ENCODE results near the gene GNA15. TPM values are rescaled to one million over a fixed set of nuclear protein-coding genes. Genes with fewer than 3 reads are reported as not detected.
"Not testable (repeated sequence)": the region's sequence is repeated elsewhere in the genome, so short reads cannot be mapped to it uniquely, and the experiment has no call there.

The GNA15 gene
- total RNA-seq, 4 donors from 2014 or later, result 3.8 to 22.5 (median 7.8) TPM

- H3K4me1 ChIP-seq, result peaks cover 0 to 4% (median 0%) of the 10 kb centered on the region in 4 donors
- H3K4me3 ChIP-seq, result no peak overlapping the region
- no peaks in the 10 kb centered on the region for H3K9me3 ChIP-seq
- no peak for TF ChIP-seq EP300 (IDR thresholded peaks at IDR 0.05)
- no peak for TF ChIP-seq POLR2A (IDR thresholded peaks at IDR 0.05)
- no peak for TF ChIP-seq CTCF (IDR thresholded peaks at IDR 0.05)
- H3K27me3 ChIP-seq, result no peaks in the 10 kb centered on the region
- no peak overlapping the region for H3K27ac ChIP-seq
- H3K36me3 ChIP-seq, result no peaks in the 10 kb centered on the region
- no peak for DNase-seq (ENCODE audit: low spot score in 2 of 2)
- WGBS, 2 donors, result 64 to 72% methylated on average over 13 of the region's 13 CpGs
Measured at GRCh38 chr19:3167533-3168272, 31.9 kb downstream of the GNA15 start.

DNA sequence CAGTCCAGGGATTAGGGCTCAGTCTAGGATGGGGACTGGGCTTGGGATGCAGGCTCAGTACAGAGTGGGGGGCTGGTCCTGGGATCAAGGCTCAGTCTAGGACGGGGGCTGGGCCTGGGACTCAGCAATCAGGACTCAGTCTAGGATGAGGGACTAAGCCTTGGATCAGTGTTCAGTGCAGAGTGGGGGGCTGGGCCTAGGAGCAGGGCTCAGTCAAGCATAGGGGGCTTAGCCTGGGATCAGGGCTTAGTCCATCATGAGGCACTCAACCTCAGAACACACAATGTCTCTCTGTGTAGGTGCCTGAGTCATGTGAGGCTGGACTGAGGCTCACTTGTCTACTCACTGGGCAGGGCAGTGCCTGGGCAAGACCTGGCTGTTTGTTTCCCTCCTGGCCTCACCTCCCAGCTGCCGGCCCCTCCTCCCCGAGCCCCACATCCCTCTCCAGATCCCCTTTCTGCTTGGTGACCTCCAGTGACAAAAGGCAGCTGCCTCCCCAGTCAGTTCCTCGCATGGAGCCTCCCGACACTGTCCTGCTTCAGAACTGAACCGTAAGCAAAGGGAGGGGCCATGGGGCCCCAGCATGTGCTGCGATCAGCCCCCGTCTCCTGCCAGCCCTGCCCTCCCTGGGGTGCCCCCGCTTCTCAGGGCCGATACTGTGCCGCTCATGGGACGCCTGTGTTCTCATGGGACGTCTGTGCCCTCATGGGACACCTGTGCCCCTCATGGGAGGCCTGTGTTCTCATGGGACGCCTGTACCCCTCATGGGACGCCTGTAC lies 36.2 kb downstream of the GNA15 start:
- Histone ChIP-seq H3K27ac (no peak overlapping the region), H3K27me3 (no peaks in the 10 kb centered on the region), H3K4me1 (peaks cover 0 to 9% (median 2%) of the 10 kb centered on the region in 4 donors), H3K4me3 (no peak overlapping the region), H3K36me3 (no peaks in the 10 kb centered on the region), H3K9me3 (no peaks in the 10 kb centered on the region)
- DNase-seq (ENCODE audit: low spot score in 2 of 2), result no peak
- 82 to 86% methylated on average over 15 of the region's 15 CpGs for WGBS, 2 donors
- TF ChIP-seq POLR2A (IDR thresholded peaks at IDR 0.05), result no peak
- no peak for TF ChIP-seq EP300 (IDR thresholded peaks at IDR 0.05)
- TF ChIP-seq CTCF (IDR thresholded peaks at IDR 0.05), result no peak

DNA sequence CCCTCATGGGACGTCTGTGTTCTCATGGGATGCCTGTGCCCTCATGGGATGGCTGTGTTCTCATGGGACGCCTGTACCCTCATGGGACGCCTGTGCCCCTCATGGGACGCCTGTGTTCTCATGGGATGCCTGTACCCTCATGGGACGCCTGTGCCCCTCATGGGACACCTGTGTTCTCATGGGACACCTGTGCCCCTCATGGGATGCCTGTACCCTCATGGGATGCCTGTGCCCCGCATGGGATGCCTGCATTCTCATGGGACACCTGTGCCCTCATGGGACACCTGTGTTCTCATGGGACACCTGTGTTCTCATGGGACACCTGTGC lies 36.8 kb downstream of the GNA15 start:
- H3K27me3 ChIP-seq; DNase-seq (ENCODE audit: low spot score in 2 of 2); H3K4me1 ChIP-seq; H3K9me3 ChIP-seq; H3K27ac ChIP-seq; H3K36me3 ChIP-seq; H3K4me3 ChIP-seq: not testable (repeated sequence)
- WGBS, 2 donors, result 69 to 72% methylated on average over 4 of the region's 6 CpGs

DNA sequence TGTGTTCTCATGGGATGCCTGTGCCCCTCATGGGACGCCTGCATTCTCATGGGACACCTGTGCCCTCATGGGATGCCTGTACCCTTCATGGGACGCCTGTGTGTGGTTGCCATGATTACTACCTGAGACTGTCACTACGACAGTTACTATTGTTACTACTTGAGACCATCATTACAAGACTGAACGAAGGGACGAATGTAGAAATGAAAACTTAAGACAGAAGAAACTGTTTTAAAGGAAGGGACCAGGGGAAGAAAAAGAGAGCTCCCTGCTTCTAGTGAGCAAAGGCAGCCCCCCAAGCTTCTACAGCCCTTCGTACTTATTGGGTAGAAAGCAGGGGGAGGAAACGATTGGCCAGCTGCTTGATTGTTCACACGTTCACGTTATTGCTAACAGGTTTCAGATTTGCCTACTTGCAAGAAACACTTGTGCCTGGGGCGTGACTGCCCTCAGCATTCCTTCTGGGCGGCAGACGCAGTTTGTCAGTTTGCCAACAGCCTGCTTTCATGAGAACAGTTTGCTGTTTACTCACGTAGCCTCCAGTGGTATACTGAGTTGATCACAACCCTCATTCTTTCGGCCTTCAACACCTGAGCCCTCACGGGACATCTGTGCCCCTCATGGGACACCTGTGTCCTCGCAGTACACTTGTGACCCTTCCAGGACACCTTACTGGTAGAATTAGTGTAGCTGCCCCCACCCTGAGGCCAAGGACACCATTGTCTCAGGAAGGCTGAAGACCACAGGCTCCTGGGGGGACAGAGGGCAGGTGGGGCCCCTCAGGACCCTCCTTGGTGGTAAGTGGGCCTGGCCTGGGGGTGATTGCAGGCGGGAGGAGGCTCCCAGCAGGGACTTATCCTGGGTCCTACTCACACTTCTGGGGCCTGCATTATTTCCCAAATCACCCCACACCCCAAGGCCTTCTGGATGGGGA lies 40.2 kb downstream of the GNA15 start:
- DNase-seq (ENCODE audit: low spot score in 2 of 2), result peak in 1 of 2 donors; percentile 33
- no peaks in the 10 kb centered on the region for H3K36me3 ChIP-seq
- H3K4me3 ChIP-seq, result no peak overlapping the region
- 49 to 58% methylated on average over 16 to 17 of the region's 17 CpGs for WGBS, 2 donors
- TF ChIP-seq EP300 (IDR thresholded peaks at IDR 0.05) (no peak), POLR2A (IDR thresholded peaks at IDR 0.05) (no peak), CTCF (IDR thresholded peaks at IDR 0.05) (no peak)
- no peaks in the 10 kb centered on the region for H3K9me3 ChIP-seq
- peaks cover 0 to 9% (median 2%) of the 10 kb centered on the region in 4 donors for H3K4me1 ChIP-seq
- no peaks in the 10 kb centered on the region for H3K27me3 ChIP-seq
- H3K27ac ChIP-seq, result peak overlapping the region in 3 of 4 donors; percentile 51 to 72 (median 70)

DNA sequence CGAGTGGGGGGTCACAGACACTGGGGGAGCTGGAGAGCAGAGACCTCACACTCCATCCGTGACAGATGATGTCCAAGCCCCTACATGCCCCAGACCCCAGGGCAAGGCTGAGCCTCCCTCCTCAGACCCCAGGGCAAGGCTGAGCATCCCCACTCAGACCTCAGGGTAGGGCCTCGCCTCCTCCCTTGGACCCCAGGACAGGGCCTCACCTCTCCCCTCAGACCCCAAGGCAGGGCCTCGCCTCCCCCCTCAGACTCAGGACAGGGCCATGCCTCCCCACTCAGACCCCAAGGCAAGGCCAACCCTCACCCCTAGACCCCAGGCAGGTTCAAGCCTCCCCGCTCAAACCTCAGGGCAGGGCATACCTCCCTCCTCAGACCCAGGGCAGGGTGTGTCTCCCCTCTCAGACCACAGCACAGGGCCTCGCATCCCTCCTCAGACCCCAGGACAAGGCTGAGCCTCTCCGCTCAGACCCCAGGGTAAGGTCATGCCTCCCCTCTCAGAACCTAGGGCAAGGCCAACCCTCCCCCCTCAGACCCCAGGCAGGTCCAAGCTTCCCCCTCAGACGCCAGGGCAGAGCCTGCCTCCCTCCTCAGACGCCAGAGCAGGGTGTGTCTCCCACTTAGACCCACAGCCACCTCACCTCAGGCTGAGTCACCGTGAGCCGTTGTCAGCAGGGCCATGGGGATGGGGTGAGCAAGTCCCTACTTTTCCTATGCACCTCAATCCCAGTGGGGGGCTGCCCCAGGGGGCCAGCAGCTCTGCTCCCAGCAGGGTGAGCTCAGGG lies 41.1 kb downstream of the GNA15 start:
- no peak for TF ChIP-seq CTCF (IDR thresholded peaks at IDR 0.05)
- no peak for TF ChIP-seq EP300 (IDR thresholded peaks at IDR 0.05)
- TF ChIP-seq POLR2A (IDR thresholded peaks at IDR 0.05), result no peak
- peaks cover 0 to 9% (median 2%) of the 10 kb centered on the region in 4 donors for H3K4me1 ChIP-seq
- peak overlapping the region in 3 of 4 donors; percentile 51 to 72 (median 70) for H3K27ac ChIP-seq
- WGBS, 2 donors, result 69 to 74% methylated on average over 9 to 11 of the region's 11 CpGs
- no peaks in the 10 kb centered on the region for H3K27me3 ChIP-seq
- H3K36me3 ChIP-seq, result no peaks in the 10 kb centered on the region
- no peak for DNase-seq (ENCODE audit: low spot score in 2 of 2)
- no peaks in the 10 kb centered on the region for H3K9me3 ChIP-seq
- H3K4me3 ChIP-seq, result no peak overlapping the region

Measured in tibial nerve (tissue), 4 donors.